SK-MEL-5 (cell line): ENCODE results near the gene MAST4. TPM values are rescaled to one million over a fixed set of nuclear protein-coding genes. Genes with fewer than 3 reads are reported as not detected.
A peak's percentile ranks its signal among the peaks of the same experiment; 100 is the strongest.
"Not testable (repeated sequence)": the region's sequence is repeated elsewhere in the genome, so short reads cannot be mapped to it uniquely, and the experiment has no call there.

Source experiments
- DNase-seq: peaks from one replicate; pipeline ENCODE4 v3.0.0-alpha.2; 2016; ENCODE audit warnings: low read depth, low spot score
- in situ Hi-C: cut with HindIII; loops from 2 replicates; pipeline ENCODE4 v1.10.0; 2016; ENCODE audit warnings: low sequenced_read_pairs, high pct_unique_total_duplicates, low pct_unique_long_range_greater_than_20kb
- total RNA-seq: library from RNA; depleted of rRNA; stranded (reverse); fragments of >200 nt; shearing (Covaris generic); gene quantifications from 2 replicates; pipeline ENCODE4 v1.2.3, GENCODE V29; 2014

MAST4 gene
- total RNA-seq, 1 experiment from 2014 or later = 1.6 TPM

DNA sequence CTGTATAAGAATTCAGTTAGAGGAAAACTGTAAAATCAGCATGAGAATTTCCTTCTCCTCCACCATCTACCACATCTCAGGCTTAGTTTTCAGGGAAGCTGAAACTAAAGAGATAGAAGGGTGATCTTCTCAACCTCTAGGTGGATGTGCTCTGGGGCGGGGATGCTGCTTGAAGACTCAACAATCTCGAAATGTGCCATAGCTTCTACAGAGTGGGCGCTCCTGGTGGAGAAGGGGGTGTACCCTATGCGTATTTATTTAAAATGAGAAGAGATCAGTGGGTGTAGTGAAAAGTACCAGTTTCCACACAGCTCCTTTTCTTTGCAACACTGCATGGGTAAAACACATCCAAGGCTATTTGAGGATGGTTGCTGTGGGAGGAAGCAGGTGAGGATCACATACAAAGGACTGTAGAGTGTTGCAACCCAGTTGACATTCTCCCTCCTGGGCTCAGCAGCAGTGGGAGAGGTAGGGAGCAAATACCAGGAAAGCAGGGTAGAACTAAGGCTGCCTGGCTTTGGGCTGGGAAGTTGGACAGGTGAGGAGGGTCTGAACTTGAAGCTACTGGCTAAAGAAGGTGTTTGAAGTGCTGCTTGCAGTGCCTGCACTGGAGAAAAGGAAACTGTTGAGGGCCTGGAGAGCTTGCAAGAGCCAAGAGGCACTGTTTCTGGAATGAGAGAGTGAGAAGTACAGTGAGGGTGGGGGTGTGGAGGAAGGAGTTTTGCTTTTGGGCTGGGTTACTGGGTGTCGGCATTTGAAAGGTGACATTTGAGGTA is 73.1 kb downstream of the MAST4 start:
- no peak for DNase-seq
- in situ Hi-C loops = no loop called here

DNA sequence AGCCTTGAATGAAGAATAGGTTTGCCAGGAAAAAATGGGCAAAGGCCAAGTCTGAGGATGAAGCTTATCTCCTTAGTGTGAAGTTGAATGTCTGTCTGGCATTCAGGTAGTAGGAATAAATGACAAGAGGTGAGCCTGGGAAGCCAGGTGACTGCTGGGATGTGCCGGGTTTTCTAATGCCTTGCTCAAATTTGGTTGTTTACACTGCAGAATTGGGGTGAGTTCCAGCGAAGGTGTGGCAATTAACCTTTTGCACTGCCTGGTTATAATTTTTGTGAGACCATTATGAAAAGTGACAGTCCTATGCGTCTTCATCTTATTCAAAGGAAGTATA is 73.6 kb downstream of the MAST4 start:
- no peak for DNase-seq
- in situ Hi-C loops = no loop called here

DNA sequence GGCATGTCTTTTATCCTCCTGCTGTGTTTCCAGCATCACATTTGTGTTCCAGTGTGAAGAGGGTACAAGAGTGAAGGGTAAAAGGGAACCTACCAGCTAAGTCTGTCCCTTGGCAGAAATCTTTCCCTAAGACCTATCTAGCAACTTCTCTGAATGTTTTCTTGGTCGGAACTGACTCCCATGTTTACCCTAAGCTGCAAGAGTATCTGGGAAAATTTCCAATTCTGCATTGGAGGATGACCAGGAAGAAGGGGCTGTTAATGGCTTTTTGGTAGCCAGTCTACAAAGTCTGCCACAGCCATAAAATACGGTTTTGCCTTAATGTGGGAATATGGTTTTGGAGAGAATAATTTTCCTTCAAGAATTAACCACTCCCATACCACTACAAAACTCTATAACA is 75.1 kb downstream of the MAST4 start:
- in situ Hi-C loops = no loop called here
- no peak for DNase-seq

DNA sequence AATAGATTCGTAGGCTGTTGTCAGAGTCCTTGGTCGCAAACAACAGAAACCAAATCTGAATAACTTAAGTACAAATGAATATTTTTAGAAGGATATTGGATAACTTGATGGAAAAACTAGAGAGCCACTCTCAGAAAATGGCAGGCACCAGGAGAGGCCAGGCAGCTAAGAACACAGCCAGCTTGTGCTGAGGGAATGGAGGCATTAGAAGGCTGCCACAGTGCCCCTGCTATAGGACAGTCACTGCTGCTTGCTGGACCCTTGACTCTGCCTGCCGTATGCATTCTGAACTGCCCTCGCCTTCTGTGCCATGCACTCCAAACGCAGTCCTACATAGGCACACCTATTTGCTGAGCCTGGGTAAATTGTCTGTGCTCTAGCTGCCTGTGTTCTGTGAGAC is 78.6 kb downstream of the MAST4 start:
- in situ Hi-C loops = no loop called here
- DNase-seq = no peak

DNA sequence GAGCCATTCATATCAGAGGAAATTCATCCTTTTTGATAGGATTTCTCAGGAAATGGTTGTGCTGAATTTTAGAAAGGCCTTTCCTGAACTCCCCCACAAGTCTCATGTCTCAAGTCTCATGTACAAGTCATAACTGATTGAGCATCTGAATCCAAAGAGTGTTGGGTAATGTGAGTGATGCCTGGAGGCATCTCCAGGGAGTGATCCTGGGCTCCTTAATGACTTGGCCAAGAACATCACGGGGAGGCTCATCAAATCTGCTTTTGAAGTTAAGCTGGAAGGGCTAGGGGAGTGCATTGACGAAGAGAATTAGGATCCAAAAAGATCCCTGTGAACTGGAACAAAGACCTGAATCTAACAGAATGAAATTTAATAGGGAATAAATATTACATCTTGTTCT is 79.2 kb downstream of the MAST4 start:
- no peak for DNase-seq
- in situ Hi-C loops = no loop called here

DNA sequence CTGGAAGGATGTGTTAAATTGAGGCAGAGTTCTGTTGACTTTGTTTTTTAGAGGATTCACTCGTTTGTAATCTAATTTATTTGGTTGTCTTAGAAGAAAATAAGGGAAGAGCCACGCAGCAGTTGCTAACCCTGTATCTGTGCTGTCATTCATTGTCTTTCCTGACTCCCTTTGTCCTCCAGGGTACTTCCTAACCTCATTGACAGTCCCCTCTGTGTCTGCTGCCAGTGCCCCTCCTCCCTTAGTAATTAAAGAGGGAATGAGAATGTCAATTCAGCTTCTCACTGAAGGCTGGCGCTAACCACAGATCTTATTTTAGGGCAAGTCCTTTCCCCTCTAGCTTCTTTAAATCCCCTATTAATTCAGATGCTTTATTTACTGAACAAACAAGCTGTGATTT is 84.0 kb downstream of the MAST4 start:
- DNase-seq = no peak
- in situ Hi-C loops = no loop called here

DNA sequence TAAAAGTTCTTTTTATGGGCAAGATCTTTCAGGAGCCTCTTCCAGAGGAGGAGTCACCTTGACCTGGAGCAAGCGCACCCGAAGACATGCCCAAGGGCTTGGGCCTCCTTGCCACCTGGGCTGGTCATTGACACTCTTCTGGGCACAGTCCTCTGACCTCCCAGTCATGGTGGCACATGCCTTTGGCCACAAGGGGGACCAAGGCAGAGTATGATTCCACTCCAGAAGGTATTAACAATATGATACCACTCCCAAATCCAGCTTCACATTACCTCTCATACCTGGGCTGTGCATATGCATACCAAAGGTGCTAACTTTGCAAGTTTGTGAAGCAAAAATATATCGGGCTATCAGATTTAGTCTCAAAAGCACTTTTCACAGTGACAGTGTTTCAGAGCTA is 84.6 kb downstream of the MAST4 start:
- peak; percentile 2 for DNase-seq
- in situ Hi-C loops = no loop called here

DNA sequence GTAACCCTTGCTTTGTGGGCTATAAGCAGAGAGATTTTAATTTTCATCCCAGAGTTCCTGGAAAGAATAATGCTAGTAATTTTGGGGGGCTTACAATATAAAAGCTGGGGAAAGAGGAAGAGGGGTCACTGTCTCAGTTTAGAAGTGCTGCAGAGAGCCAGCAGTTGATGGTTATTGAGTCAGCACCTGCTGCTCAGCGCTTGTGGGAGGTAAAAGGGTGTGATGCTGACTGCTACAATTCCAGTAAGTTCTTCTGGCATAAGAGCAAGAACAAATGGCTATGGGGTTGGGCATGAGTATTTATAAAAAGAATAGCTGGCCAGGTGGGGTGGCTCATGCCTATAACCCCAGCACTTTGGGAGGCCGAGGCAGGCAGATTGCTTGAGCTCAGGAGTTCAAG is 88.5 kb downstream of the MAST4 start:
- no peak for DNase-seq
- in situ Hi-C loops = no loop called here

DNA sequence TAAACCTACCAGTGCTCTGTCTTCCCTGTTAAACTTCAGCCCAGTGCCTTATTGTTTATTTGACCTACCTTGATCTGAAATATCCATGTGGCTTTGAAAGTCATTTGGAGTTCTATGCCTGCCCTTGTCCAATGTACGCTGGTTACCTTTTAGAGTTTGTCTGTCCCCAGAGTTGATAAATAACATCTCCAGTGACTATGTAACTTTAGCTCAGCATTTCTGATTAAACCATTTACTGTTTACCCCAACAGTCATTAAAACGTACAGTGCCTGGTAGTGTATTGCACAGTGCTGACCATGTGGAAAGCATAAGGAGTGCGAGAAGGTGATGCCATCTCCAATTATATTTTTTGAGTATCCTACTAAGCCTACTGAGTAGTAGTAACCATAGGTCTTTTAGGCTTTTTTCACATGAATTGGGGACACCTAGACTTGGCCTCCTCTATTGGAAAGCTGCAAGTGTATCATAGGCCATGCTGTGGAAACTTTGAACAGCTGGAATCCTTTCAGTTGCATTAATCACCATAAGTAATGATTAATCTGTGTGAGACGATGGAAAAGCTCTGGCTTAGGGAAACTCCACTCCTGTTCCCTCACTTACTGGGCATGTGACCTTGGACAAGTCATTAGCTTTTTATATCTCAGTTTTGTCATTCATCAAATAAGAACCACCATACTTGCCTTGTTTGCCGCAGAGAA is 93.5 kb downstream of the MAST4 start:
- in situ Hi-C loops = no loop called here

DNA sequence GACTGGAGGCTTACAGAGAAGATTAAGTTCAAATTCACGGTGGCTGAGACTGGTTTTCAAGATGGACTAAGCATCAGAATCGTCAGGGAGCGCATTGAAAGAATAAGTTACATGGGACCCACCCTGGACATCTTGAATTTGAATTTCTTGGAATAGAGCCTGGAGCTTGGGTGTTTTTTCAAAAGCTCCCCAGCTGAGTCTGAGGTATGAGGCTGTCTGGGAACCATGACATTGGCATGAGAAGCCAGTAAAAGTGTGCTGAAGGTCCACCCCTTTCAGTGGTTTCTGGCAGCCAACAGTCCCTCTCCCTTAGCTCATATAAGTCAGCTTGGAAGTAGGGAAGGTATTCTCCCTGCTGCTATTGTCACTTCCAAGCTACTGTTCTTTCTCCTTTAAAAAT is 97.8 kb downstream of the MAST4 start:
- in situ Hi-C loops = no loop called here
- no peak for DNase-seq

More for the DNA sequence above, 93.5 kb downstream of the MAST4 start:
- no peak for DNase-seq

DNA sequence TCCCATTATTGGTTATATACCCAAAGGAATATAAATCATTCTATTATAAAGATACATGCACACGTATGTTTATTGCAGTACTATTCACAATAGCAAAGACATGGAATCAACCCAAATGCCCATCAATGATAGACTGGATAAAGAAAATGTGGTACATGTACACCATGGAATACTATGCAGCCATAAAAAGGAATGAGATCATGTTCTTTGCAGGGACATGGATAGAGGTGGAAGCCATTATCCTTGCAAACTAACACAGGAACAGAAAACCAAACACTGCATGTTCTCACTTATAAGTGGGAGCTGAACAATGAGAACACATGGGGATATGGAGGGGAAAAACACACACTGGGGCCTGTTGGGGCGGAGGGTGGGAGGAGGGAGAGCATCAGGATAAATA is 99.6 kb downstream of the MAST4 start:
- DNase-seq, in situ Hi-C loops: not testable (repeated sequence)

DNA sequence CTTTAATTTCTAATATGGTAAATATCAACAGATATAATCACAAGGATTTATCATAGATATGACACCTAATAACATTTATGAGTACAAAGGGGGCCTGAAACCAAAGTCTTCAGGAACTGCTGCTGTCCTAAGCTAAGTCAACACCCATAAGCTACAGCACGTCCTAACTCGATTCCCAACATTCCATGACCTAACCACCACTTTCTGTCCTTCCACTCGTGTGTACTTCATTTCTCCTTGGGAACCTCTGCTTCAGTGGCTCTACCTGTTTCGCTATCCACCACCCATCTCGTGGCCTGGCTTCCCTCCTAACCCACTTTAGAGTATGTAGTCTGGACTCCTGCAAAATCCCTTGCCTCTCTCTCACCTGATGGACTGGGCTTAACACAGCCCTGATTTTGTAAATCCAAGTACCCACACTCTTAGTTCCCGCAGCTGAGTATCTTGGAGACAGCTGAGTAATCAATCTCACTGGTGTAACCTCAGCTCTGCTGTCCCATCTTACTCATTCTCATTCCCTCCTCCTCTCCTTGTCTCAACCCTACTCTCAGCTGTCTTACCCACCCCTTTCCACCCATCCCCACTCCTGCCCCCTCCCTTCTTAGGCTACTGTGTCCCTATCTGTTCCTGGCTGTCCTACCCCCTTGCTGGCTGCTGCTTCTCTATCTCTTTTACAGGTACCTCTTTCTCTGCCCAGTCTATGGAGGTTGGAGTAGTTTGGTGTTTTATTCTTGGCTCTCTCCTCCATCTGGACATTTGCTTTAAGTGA is 101.8 kb downstream of the MAST4 start:
- in situ Hi-C loops = no loop called here
- no peak for DNase-seq

DNA sequence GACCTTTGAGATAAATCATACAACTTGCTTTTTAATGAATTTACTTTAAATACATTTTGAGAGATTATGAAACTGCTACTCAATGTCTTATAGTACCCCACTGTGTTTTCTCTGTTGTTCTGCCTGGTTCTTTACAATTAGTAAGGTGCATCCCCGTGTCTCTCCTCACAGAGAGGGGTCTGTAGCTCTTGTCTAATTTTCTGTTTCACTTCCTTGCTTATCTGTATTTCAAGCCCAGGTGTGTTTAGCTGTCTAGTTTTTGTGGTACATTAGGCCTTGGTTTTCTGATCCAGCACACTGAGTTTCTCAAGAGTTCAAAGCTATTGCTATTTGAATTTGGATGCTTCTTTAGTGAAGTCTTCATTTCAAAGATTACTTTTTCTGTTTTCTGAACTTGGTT is 105.1 kb downstream of the MAST4 start:
- in situ Hi-C loops = no loop called here
- no peak for DNase-seq

DNA sequence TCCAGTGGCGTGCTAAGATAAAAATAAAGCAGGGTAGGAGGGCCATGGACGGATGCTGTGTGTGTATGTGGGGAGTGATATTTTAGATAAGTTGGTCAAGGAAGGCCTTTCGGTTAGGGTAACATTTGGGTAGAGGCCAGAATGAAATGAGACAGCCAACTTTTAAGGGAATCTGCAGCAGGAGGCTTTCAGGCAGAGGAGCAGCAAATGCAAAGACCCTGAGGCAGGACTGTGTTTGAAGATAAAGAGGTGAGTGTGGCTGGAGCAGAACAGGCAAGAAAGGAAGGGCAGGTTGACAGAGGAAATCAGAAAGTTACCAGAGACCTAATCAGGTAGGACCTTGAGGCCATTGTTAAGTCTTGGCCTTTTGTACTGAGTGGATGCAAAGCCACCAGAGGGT is 106.2 kb downstream of the MAST4 start:
- in situ Hi-C loops = no loop called here
- no peak for DNase-seq

DNA sequence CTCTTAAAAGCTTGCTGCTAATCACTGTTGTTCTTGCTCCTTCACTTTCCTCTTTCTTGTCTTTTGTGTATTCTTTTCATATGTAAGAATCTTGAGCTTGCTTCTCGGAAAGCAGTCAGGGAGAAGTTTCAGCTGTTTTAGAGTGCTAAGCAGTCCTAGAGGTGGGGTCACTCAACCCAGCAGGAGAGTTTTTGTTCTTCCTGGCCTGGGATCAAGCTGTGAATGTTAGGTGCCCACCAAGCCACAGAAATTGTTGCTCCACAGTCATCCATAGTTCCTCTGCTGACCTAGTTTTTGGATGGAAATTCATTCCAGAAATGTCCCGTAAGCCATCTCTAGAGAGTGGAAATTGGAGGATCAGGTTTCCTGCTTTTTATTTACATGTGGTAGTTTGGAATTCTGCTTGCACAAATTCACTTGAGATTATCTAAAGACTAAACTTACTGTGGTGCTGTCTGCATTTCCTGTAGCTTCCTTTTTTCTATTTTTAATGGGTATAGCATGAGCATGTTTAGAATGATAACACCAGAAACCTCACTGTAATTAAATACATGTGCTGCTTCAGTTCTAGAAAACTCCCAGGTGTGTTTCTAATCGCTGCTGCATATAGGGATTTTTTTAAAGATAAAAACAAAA is 108.7 kb downstream of the MAST4 start:
- no peak for DNase-seq
- in situ Hi-C loops = no loop called here

DNA sequence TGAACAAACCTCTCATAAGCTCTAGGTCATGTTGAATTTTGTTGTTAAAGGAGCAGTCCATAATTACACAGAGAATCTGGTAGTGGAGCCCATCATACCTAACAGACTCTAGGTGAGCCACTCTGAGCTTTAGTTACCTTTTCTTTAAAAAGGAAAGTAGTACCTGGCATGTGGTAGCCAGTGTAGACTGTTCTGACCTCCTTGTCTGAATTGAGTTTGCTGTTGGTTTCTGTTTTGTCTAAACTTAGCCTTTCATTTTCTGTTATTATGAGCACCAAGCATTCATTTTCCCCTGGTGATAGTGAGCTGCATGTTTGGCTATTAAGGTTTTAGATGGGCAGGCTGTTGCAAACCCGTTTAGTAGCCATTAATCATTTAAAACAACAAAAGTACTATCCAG is 112.2 kb downstream of the MAST4 start:
- DNase-seq = no peak

DNA sequence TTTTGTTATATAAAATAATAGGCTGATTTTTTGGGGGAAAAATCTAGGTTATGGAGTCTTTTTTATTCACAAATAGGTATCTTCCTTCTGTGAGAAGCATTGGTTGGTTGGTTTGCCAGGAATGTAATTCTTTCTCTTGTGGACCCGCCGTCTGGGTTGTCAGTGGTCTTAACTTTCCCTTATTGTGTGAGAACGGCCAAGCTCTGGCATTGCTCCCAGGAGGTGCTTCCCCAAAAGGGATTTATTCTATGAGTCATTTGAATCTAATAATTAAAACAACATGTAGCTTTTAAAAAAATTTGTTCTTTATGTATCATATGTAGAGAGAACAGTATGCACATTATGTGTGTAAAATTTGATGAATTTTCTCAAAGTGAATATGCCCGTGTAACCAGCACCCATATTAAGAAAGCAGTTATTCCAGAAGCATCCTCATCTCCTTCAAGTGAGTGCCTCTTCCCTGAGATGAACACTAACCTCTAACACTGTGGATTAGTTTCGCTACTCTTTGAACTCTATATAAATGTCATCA is 114.4 kb downstream of the MAST4 start:
- in situ Hi-C loops = no loop called here
- no peak for DNase-seq

More for the DNA sequence above, 112.2 kb downstream of the MAST4 start:
- in situ Hi-C loops = no loop called here

DNA sequence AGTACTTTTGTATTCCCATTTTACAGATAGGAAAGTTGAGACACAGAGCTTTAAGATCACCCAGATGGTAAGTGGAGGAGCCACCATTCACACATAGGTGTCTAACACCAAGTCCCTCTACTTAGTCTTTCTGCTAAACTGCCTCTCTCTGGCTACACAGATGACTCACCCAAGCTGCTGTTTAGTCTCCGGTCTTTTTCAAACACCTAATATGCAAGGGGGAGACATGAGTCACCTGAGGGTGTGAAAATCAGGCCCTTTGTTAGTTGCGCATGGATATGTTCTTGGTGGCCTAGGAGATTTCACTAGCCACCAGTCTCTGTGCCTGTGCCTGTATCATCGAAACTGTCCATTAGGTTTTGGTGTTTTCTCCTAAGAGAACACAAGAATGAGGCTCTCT is 117.8 kb downstream of the MAST4 start:
- no peak for DNase-seq
- in situ Hi-C loops = no loop called here
